Esophagus muscularis mucosa (tissue), 4 donors: Measurements from ENCODE around the gene CCNK. TPM values are rescaled to one million over a fixed set of nuclear protein-coding genes. Genes with fewer than 3 reads are reported as not detected.
A peak's percentile ranks its signal among the peaks of the same experiment; 100 is the strongest.

Source experiments
- DNase-seq: peaks from one replicate; pipeline ENCODE4 v3.0.0-alpha.2; 2017; ENCODE audit errors: extremely low spot score
- H3K27ac ChIP-seq, 4 donors: fragments of 200-600 bp; sonication (generic); replicated peaks in 1 of 4; 1 replicate in 3 of 4; 2 replicates in 1 of 4; pipeline ENCODE4 v1.5.1; 2016 to 2019; ENCODE audit warnings: mild to moderate bottlenecking in 1 of 4
- H3K27me3 ChIP-seq, 4 donors: fragments of 200-600 bp; sonication (generic); one replicate each; pipeline versions ENCODE4 v1.5.1 to v1.6.0; 2016 to 2019
- H3K36me3 ChIP-seq, 4 donors: fragments of 200-600 bp; sonication (generic); one replicate each; pipeline ENCODE4 v1.5.1; 2016 to 2019
- H3K4me1 ChIP-seq, 4 donors: fragments of 200-600 bp; sonication (generic); one replicate each; pipeline ENCODE4 v1.5.1; 2016 to 2019
- H3K4me3 ChIP-seq, 4 donors: fragments of 200-600 bp; sonication (generic); 1 replicate in 2 of 4; 2 replicates in 2 of 4; pipeline ENCODE4 v1.5.1; 2016 to 2019; ENCODE audit warnings: mild to moderate bottlenecking in 4 of 4, moderate library complexity in 1 of 4
- H3K9me3 ChIP-seq, 4 donors: fragments of 200-600 bp; sonication (generic); 1 replicate in 3 of 4; 2 replicates in 1 of 4; pipeline ENCODE4 v1.5.1; 2016 to 2019
- CTCF ChIP-seq, 3 experiments: fragments of 200-600 bp in 2 of 3; fragments of 450-650 bp in 1 of 3; sonication (generic) in 2 of 3; IDR thresholded peaks; one replicate each; pipeline ENCODE4 v1.5.1; 2017 to 2019; ENCODE audit warnings: antibody characterized with exemption in 3 of 3, mild to moderate bottlenecking in 2 of 3, moderate library complexity in 1 of 3
- EP300 ChIP-seq: sonication (generic); formaldehyde crosslinking; IDR thresholded peaks from one replicate; pipeline ENCODE4 v1.6.1; 2017; ENCODE audit warnings: antibody characterized with exemption
- POLR2A ChIP-seq: fragments of 450-650 bp; IDR thresholded peaks from one replicate; pipeline ENCODE4 v1.6.1; 2017; ENCODE audit warnings: antibody characterized with exemption, moderate library complexity, mild to moderate bottlenecking, low read depth
- POLR2AphosphoS5 ChIP-seq, 2 donors: sonication (generic); formaldehyde crosslinking; IDR thresholded peaks; one replicate each; pipeline ENCODE4 v1.6.1; 2017; ENCODE audit warnings: antibody characterized with exemption in 2 of 2
- WGBS: methylation state at CpG from one replicate; pipeline ENCODE4 v1.1.5; 2018; 5-methylcytosine and 5-hydroxymethylcytosine counted together
- intact Hi-C: fragments of 100-400 bp; cut with DNase I; formaldehyde crosslinking; loops from one replicate; pipeline ENCODE4 v1.15.1; 2023
- total RNA-seq, 4 donors: library from RNA; depleted of rRNA; stranded (reverse); fragments of >200 nt; gene quantifications; one replicate each; pipeline versions ENCODE4 v1.1.0 to v1.2.1, GENCODE V29; 2016

Gene CCNK
- total RNA-seq, 4 donors from 2014 or later, result 10.4 to 21.2 (median 16.5) TPM

GRCh38 chr14:99520571-99521081, 39.4 kb downstream of the CCNK start:
- DNase-seq, result no peak
- Histone ChIP-seq H3K36me3 (peaks cover 0 to 13% (median 6%) of the 10 kb centered on the region in 4 donors), H3K27ac (peak overlapping the region in 2 of 4 donors; percentile 10 to 82), H3K27me3 (no peaks in the 10 kb centered on the region), H3K9me3 (no peaks in the 10 kb centered on the region), H3K4me1 (peaks cover 44 to 77% (median 57%) of the 10 kb centered on the region in 4 donors), H3K4me3 (no peak overlapping the region)
- TF ChIP-seq EP300 (no peak), POLR2AphosphoS5 (IDR thresholded peaks at IDR 0.05) (no peak), CTCF (IDR thresholded peaks at IDR 0.05) (no peak), POLR2A (no peak)
- intact Hi-C loops, result no loop called here
- WGBS, result 92% methylated on average over 9 of the region's 11 CpGs

- 74% methylated on average over 9 of the region's 25 CpGs for WGBS
- Histone ChIP-seq H3K9me3 (no peaks in the 10 kb centered on the region), H3K27me3 (no peaks in the 10 kb centered on the region), H3K4me3 (no peak overlapping the region), H3K4me1 (peaks cover 50 to 82% (median 65%) of the 10 kb centered on the region in 4 donors), H3K36me3 (peaks cover 0 to 8% (median 2%) of the 10 kb centered on the region in 4 donors), H3K27ac (peak overlapping the region; percentile 36 to 84 (median 83))
- TF ChIP-seq POLR2A, result no peak
- no peak for TF ChIP-seq EP300
- TF ChIP-seq CTCF (IDR thresholded peaks at IDR 0.05), result no peak
- no peak for TF ChIP-seq POLR2AphosphoS5 (IDR thresholded peaks at IDR 0.05)
- DNase-seq, result no peak
- intact Hi-C loops, result no loop called here
Observed at GRCh38 chr14:99521176-99522024, 40.2 kb downstream of the CCNK start.

- intact Hi-C loops, result no loop called here
- Histone ChIP-seq H3K27ac (peak overlapping the region; percentile 36 to 84 (median 83)), H3K27me3 (no peaks in the 10 kb centered on the region), H3K4me3 (no peak overlapping the region), H3K4me1 (peaks cover 52 to 82% (median 66%) of the 10 kb centered on the region in 4 donors), H3K36me3 (peaks cover 0 to 6% (median 0%) of the 10 kb centered on the region in 4 donors), H3K9me3 (no peaks in the 10 kb centered on the region)
- WGBS, result 78% methylated on average over 15 of the region's 18 CpGs
- TF ChIP-seq CTCF (IDR thresholded peaks at IDR 0.05), result no peak
- TF ChIP-seq EP300, result no peak
- TF ChIP-seq POLR2AphosphoS5 (IDR thresholded peaks at IDR 0.05), result no peak
- TF ChIP-seq POLR2A, result no peak
- DNase-seq, result no peak
Observed at GRCh38 chr14:99522025-99522401, 40.8 kb downstream of the CCNK start.

GRCh38 chr14:99522457-99522891, 41.3 kb downstream of the CCNK start:
- H3K4me1 ChIP-seq, result peaks cover 52 to 82% (median 65%) of the 10 kb centered on the region in 4 donors
- WGBS, result 6% methylated on average over 4 of the region's 12 CpGs
- no peak for DNase-seq

More at GRCh38 chr14:99522457-99522891, 41.3 kb downstream of the CCNK start:
- H3K9me3 ChIP-seq, result no peaks in the 10 kb centered on the region
- peak overlapping the region in 1 of 4 donors; percentile 16 for H3K4me3 ChIP-seq
- H3K36me3 ChIP-seq, result peaks cover 0 to 6% (median 0%) of the 10 kb centered on the region in 4 donors
- peak overlapping the region; percentile 77 to 84 (median 83) for H3K27ac ChIP-seq
- intact Hi-C loops, result no loop called here
- TF ChIP-seq POLR2AphosphoS5 (IDR thresholded peaks at IDR 0.05) (peak in 1 of 2 donors; percentile 22), POLR2A (no peak)
- H3K27me3 ChIP-seq, result no peaks in the 10 kb centered on the region
